ENCODE data around the gene COPB2.
A peak's percentile ranks its signal among the peaks of the same experiment; 100 is the strongest.

Gene COPB2

DNA sequence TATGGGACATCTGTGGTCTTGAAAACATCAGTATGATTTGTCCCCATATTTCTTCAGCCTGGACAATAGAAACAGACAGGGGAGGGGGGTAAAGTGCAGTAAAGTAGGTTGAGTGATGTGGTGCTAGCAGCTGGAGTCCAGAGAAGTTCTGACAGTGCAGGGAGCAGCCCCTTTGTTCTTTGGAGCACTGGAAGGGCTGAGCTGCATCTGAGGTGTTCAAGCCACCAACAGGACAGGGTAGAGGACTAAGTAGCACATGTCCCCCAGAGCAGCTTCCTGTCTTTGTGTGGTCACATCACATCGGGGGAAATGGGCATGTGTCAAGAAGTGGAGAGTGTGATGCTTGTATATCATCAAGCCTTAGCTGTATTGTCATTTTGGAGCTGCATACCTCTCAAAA is 33.6 kb downstream of the COPB2 start:
- no peak for ATAC-seq
- TF ChIP-seq ZNF565 (CRISPR knock-in tag; conservative IDR thresholded peaks at IDR 0.05; ENCODE audit: low read depth), result no peak
- peak; percentile 2; the same call in 1 of the 2 replicates for TF ChIP-seq TCF4 (CRISPR knock-in tag; IDR thresholded peaks at IDR 0.05; ENCODE audit: borderline replicate concordance)

- peak; percentile 59; the same call in 1 of the 2 replicates for TF ChIP-seq TCF4 (CRISPR knock-in tag; IDR thresholded peaks at IDR 0.05; ENCODE audit: borderline replicate concordance)
- no peak for TF ChIP-seq BACH2 (CRISPR knock-in tag; IDR thresholded peaks at IDR 0.05; ENCODE audit: borderline replicate concordance)
- TF ChIP-seq ISL1 (CRISPR knock-in tag; IDR thresholded peaks at IDR 0.05), result peak; percentile 43
- ATAC-seq, result no peak
Measured at GRCh38 chr3:139355476-139355875, 34.0 kb downstream of the COPB2 start.

DNA sequence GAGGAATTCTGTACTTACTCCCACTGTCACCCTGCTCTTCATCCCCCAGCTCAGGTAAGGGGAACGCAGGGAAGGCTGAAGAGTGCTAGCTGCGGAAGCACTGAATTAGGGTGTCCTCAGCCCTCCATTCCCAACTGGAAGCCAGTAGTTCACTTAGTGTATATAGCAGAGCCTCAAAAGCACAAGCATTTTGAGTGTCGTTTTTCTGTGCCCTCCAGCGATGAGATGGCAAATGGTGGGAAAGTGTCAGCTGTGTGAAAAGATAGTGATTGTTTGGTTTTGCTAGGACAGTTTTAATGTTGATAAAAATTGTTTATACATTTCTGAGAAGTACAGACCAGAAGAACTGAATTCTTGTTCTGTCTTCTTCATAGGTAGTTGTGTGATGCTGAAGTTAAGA is 34.8 kb downstream of the COPB2 start:
- no peak for TF ChIP-seq POU6F1 (CRISPR knock-in tag; IDR thresholded peaks at IDR 0.05; ENCODE audit: borderline replicate concordance, low read depth)
- TF ChIP-seq ESRRG (CRISPR knock-in tag; IDR thresholded peaks at IDR 0.05), result no peak
- TF ChIP-seq, protein P1, sequence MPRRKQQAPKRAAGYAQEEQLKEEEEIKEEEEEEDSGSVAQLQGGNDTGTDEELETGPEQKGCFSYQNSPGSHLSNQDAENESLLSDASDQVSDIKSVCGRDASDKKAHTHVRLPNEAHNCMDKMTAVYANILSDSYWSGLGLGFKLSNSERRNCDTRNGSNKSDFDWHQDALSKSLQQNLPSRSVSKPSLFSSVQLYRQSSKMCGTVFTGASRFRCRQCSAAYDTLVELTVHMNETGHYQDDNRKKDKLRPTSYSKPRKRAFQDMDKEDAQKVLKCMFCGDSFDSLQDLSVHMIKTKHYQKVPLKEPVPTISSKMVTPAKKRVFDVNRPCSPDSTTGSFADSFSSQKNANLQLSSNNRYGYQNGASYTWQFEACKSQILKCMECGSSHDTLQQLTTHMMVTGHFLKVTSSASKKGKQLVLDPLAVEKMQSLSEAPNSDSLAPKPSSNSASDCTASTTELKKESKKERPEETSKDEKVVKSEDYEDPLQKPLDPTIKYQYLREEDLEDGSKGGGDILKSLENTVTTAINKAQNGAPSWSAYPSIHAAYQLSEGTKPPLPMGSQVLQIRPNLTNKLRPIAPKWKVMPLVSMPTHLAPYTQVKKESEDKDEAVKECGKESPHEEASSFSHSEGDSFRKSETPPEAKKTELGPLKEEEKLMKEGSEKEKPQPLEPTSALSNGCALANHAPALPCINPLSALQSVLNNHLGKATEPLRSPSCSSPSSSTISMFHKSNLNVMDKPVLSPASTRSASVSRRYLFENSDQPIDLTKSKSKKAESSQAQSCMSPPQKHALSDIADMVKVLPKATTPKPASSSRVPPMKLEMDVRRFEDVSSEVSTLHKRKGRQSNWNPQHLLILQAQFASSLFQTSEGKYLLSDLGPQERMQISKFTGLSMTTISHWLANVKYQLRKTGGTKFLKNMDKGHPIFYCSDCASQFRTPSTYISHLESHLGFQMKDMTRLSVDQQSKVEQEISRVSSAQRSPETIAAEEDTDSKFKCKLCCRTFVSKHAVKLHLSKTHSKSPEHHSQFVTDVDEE (CRISPR knock-in tag; IDR thresholded peaks at IDR 0.05), result no peak
- TF ChIP-seq ZNF8 (CRISPR knock-in tag; IDR thresholded peaks at IDR 0.05), result no peak
- no peak for TF ChIP-seq OSR1 (CRISPR knock-in tag; IDR thresholded peaks at IDR 0.05)
- no peak for TF ChIP-seq GLIS3 (CRISPR knock-in tag; IDR thresholded peaks at IDR 0.05)
- TF ChIP-seq ISL1 (CRISPR knock-in tag; IDR thresholded peaks at IDR 0.05), result no peak
- no peak for ATAC-seq

GRCh38 chr3:139353920-139354556 is 35.4 kb downstream of the COPB2 start:
- peak; percentile 99 for ATAC-seq
- TF ChIP-seq ESRRG (CRISPR knock-in tag; IDR thresholded peaks at IDR 0.05) (no peak), SNAI2 (CRISPR knock-in tag; IDR thresholded peaks at IDR 0.05) (no peak)
- TF ChIP-seq, protein P2, sequence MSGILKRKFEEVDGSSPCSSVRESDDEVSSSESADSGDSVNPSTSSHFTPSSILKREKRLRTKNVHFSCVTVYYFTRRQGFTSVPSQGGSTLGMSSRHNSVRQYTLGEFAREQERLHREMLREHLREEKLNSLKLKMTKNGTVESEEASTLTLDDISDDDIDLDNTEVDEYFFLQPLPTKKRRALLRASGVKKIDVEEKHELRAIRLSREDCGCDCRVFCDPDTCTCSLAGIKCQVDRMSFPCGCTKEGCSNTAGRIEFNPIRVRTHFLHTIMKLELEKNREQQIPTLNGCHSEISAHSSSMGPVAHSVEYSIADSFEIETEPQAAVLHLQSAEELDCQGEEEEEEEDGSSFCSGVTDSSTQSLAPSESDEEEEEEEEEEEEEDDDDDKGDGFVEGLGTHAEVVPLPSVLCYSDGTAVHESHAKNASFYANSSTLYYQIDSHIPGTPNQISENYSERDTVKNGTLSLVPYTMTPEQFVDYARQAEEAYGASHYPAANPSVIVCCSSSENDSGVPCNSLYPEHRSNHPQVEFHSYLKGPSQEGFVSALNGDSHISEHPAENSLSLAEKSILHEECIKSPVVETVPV (CRISPR knock-in tag; IDR thresholded peaks at IDR 0.05), result no peak
- TF ChIP-seq, protein P3, sequence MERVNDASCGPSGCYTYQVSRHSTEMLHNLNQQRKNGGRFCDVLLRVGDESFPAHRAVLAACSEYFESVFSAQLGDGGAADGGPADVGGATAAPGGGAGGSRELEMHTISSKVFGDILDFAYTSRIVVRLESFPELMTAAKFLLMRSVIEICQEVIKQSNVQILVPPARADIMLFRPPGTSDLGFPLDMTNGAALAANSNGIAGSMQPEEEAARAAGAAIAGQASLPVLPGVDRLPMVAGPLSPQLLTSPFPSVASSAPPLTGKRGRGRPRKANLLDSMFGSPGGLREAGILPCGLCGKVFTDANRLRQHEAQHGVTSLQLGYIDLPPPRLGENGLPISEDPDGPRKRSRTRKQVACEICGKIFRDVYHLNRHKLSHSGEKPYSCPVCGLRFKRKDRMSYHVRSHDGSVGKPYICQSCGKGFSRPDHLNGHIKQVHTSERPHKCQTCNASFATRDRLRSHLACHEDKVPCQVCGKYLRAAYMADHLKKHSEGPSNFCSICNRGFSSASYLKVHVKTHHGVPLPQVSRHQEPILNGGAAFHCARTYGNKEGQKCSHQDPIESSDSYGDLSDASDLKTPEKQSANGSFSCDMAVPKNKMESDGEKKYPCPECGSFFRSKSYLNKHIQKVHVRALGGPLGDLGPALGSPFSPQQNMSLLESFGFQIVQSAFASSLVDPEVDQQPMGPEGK (CRISPR knock-in tag; IDR thresholded peaks at IDR 0.05; ENCODE audit: borderline replicate concordance), result no peak

DNA sequence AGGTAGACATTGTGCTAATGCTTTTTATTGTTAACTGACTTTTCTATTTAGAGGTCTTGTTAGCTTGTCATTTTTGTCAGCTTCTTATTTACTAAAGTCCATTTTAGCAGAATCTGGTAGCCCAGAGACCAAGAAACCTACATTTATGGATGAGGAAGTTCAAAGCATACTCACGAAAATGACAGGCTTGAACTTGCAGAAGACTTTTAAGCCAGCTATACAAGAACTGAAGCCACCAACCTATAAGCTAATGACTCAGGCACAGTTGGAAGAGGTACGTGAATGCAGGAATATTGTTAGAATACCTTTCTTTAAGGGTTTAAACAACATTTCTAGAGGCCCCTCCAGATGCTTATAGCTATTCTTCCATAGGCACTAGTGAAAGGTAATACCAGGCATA is 42.7 kb downstream of the COPB2 start:
- ATAC-seq, result no peak
- no peak for TF ChIP-seq CSDC2 (CRISPR knock-in tag; IDR thresholded peaks at IDR 0.05)
- TF ChIP-seq ESRRG (CRISPR knock-in tag; IDR thresholded peaks at IDR 0.05), result no peak
- TF ChIP-seq ZNF70 (CRISPR knock-in tag; IDR thresholded peaks at IDR 0.05), result no peak
- TF ChIP-seq ISL1 (CRISPR knock-in tag; IDR thresholded peaks at IDR 0.05), result no peak
- TF ChIP-seq, protein P1 (CRISPR knock-in tag; IDR thresholded peaks at IDR 0.05), result no peak
- no peak for TF ChIP-seq ZFP30 (CRISPR knock-in tag; IDR thresholded peaks at IDR 0.05)
- TF ChIP-seq ZFP3 (CRISPR knock-in tag; IDR thresholded peaks at IDR 0.05), result no peak
- TF ChIP-seq POU6F1 (CRISPR knock-in tag; IDR thresholded peaks at IDR 0.05; ENCODE audit: borderline replicate concordance, low read depth), result no peak
- TF ChIP-seq, protein P3 (CRISPR knock-in tag; IDR thresholded peaks at IDR 0.05; ENCODE audit: borderline replicate concordance), result no peak
- TF ChIP-seq ZNF565 (CRISPR knock-in tag; conservative IDR thresholded peaks at IDR 0.05; ENCODE audit: low read depth), result no peak
- TF ChIP-seq ARNTL (CRISPR knock-in tag; IDR thresholded peaks at IDR 0.05; ENCODE audit: borderline replicate concordance, low read depth), result no peak
- TF ChIP-seq BACH2 (CRISPR knock-in tag; IDR thresholded peaks at IDR 0.05; ENCODE audit: borderline replicate concordance), result no peak
